Panc1 (cell line): ENCODE data around the gene FAM229A. TPM values are rescaled to one million over a fixed set of nuclear protein-coding genes. Genes with fewer than 3 reads are reported as not detected.

Experiments used
- ATAC-seq: fragments of 200-7000 bp; cut with Tn5 transposase; 2 replicates; pipeline ENCODE4 v1.9.1; 2020; ENCODE audit warnings: mild to moderate bottlenecking, moderate library complexity
- BruUV-seq: library from RNA; stranded (reverse); fragments of 400-500 nt; replicated peaks from 2 replicates; lab custom pipeline; 2021; lab: Mats Ljungman, UMichigan
- CTCF ChIA-PET: fragments of 300-600 bp; sonication (Branson Sonifier 250); formaldehyde crosslinking; loops from one replicate; lab custom pipeline; 2022; ENCODE audit warnings: antibody characterized with exemption; lab: Charles Lee
- POLR2A ChIA-PET: fragments of 300-600 bp; sonication (Branson Sonifier 250); formaldehyde crosslinking; loops from one replicate; lab custom pipeline; 2022; ENCODE audit warnings: antibody characterized with exemption; lab: Charles Lee
- DNase-seq: peaks from one replicate; pipeline ENCODE4 v3.0.0-alpha.2; 2010; ENCODE audit warnings: low read depth, low spot score
- H3K27ac ChIP-seq: 2 replicates; pipeline ENCODE4 v1.5.1; 2011; ENCODE audit warnings: mild to moderate bottlenecking, low read length, inconsistent platforms
- H3K27me3 ChIP-seq: fragments of 200-500 bp; sonication (Bioruptor generic); 2 replicates; pipeline ENCODE4 v1.6.0; 2014; ENCODE audit warnings: low read length, inconsistent platforms; ENCODE audit not compliant: control insufficient read depth, insufficient read depth
- H3K36me3 ChIP-seq: fragments of 200-500 bp; sonication (Bioruptor generic); 2 replicates; pipeline ENCODE4 v1.5.1; 2014; ENCODE audit warnings: inconsistent platforms, mild to moderate bottlenecking, low read length, moderate library complexity; ENCODE audit not compliant: control insufficient read depth, insufficient read depth
- H3K4me1 ChIP-seq: 2 replicates; pipeline ENCODE4 v1.5.1; 2011; ENCODE audit warnings: inconsistent platforms, mild to moderate bottlenecking, low read length, moderate library complexity; ENCODE audit not compliant: control insufficient read depth, insufficient read depth
- H3K4me3 ChIP-seq, 2 experiments: 2 replicates each; pipeline ENCODE4 v1.5.1; 2011 to 2012; ENCODE audit warnings: low read depth in 2 of 2, low read length in 2 of 2, mild to moderate bottlenecking in 2 of 2, inconsistent platforms in 1 of 2, moderate library complexity in 1 of 2
- H3K9me3 ChIP-seq: fragments of 200-500 bp; sonication (Bioruptor generic); 2 replicates; pipeline ENCODE4 v1.5.1; 2014; ENCODE audit warnings: low read depth, mild to moderate bottlenecking, inconsistent platforms, low read length, moderate library complexity; ENCODE audit not compliant: control insufficient read depth, insufficient read depth
- POLR2AphosphoS5 ChIP-seq: IDR thresholded peaks from 2 replicates; pipeline ENCODE4 v1.6.1; 2012; ENCODE audit warnings: mild to moderate bottlenecking, low read depth, low read length, moderate library complexity
- SIN3A ChIP-seq: IDR thresholded peaks from 2 replicates; pipeline ENCODE4 v1.6.1; 2012; ENCODE audit warnings: low read depth, mild to moderate bottlenecking, low read length, moderate library complexity, borderline replicate concordance; ENCODE audit not compliant: insufficient read depth
- TCF7L2 ChIP-seq: IDR thresholded peaks from 2 replicates; pipeline ENCODE4 v1.6.1; 2011; ENCODE audit warnings: mild to moderate bottlenecking, low read depth, low read length, inconsistent platforms
- in situ Hi-C: cut with HindIII; loops from 2 replicates; pipeline ENCODE4 v1.10.0; 2016; ENCODE audit warnings: low sequenced_read_pairs, low pct_unique_long_range_greater_than_20kb
- intact Hi-C: fragments of 100-400 bp; cut with micrococcal nuclease; formaldehyde crosslinking; loops from one replicate; pipeline ENCODE4 v1.10.0; 2022; ENCODE audit not compliant: unreplicated experiment
- total RNA-seq: library from RNA; stranded (reverse); gene quantifications from one replicate; pipeline ENCODE4 v1.2.1, GENCODE V29; 2021; ENCODE audit not compliant: unreplicated experiment
- TF ChIP-seq, protein P1 (sequence below): fragments of 450-650 bp; IDR thresholded peaks from 2 replicates; pipeline ENCODE4 v1.5.1; 2017; ENCODE audit warnings: mild to moderate bottlenecking
- TF ChIP-seq, protein P2 (sequence below), 2 experiments: IDR thresholded peaks; 2 replicates each; pipeline ENCODE4 v1.6.1; 2011 to 2012; ENCODE audit warnings: low read depth in 2 of 2, control low read depth in 1 of 2, low read length in 1 of 2, mild to moderate bottlenecking in 1 of 2, moderate library complexity in 1 of 2; ENCODE audit not compliant: insufficient read depth in 1 of 2

The FAM229A gene
- total RNA-seq, 1 experiment from 2014 or later: 6.7 TPM

DNA sequence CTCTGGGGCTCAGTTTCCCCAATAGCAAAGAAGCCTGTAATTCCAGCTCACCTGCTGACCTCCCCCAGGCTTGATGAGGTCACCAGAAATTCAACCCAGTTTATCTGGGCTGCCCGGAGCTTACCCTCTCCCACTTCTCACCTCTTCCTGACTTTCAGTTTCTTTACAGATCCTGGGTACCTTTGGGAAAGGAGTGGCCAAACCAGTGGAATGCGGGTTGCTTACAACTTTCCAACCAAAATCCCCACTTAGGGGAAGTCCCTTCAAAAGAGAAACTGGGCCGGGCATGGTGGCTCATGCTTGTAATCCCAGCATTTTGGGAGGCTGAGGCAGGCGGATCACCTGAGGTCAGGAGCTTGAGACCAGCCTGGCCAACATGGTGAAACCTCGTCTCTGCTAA lies 20.3 kb downstream of the FAM229A start:
- DNase-seq: no peak
- no peaks in the 10 kb centered on the region for H3K36me3 ChIP-seq
- ChIA-PET CTCF (no interaction called here), POLR2A (interaction anchor here (0.6 kb wide), 1 partner anchor 180 kb away, joined by 3 read pairs; no protein-coding TSS in a partner anchor)
- TF ChIP-seq, protein P1, sequence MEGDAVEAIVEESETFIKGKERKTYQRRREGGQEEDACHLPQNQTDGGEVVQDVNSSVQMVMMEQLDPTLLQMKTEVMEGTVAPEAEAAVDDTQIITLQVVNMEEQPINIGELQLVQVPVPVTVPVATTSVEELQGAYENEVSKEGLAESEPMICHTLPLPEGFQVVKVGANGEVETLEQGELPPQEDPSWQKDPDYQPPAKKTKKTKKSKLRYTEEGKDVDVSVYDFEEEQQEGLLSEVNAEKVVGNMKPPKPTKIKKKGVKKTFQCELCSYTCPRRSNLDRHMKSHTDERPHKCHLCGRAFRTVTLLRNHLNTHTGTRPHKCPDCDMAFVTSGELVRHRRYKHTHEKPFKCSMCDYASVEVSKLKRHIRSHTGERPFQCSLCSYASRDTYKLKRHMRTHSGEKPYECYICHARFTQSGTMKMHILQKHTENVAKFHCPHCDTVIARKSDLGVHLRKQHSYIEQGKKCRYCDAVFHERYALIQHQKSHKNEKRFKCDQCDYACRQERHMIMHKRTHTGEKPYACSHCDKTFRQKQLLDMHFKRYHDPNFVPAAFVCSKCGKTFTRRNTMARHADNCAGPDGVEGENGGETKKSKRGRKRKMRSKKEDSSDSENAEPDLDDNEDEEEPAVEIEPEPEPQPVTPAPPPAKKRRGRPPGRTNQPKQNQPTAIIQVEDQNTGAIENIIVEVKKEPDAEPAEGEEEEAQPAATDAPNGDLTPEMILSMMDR: no peak
- TF ChIP-seq SIN3A (no peak), POLR2AphosphoS5 (no peak), TCF7L2 (no peak)
- TF ChIP-seq, protein P2, sequence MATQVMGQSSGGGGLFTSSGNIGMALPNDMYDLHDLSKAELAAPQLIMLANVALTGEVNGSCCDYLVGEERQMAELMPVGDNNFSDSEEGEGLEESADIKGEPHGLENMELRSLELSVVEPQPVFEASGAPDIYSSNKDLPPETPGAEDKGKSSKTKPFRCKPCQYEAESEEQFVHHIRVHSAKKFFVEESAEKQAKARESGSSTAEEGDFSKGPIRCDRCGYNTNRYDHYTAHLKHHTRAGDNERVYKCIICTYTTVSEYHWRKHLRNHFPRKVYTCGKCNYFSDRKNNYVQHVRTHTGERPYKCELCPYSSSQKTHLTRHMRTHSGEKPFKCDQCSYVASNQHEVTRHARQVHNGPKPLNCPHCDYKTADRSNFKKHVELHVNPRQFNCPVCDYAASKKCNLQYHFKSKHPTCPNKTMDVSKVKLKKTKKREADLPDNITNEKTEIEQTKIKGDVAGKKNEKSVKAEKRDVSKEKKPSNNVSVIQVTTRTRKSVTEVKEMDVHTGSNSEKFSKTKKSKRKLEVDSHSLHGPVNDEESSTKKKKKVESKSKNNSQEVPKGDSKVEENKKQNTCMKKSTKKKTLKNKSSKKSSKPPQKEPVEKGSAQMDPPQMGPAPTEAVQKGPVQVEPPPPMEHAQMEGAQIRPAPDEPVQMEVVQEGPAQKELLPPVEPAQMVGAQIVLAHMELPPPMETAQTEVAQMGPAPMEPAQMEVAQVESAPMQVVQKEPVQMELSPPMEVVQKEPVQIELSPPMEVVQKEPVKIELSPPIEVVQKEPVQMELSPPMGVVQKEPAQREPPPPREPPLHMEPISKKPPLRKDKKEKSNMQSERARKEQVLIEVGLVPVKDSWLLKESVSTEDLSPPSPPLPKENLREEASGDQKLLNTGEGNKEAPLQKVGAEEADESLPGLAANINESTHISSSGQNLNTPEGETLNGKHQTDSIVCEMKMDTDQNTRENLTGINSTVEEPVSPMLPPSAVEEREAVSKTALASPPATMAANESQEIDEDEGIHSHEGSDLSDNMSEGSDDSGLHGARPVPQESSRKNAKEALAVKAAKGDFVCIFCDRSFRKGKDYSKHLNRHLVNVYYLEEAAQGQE (IDR thresholded peaks at IDR 0.05; ENCODE audit: insufficient read depth in 1 of 2, low read depth in 2 of 2, low read length in 1 of 2): no peak
- peaks cover 19% of the 10 kb centered on the region for H3K4me1 ChIP-seq
- intact Hi-C loops (no loop called here), in situ Hi-C loops (no loop called here)
- H3K27me3 ChIP-seq: no peaks in the 10 kb centered on the region
- H3K9me3 ChIP-seq: no peaks in the 10 kb centered on the region
- no peak overlapping the region for H3K27ac ChIP-seq
- no peak for ATAC-seq
- H3K4me3 ChIP-seq: no peak overlapping the region
- BruUV-seq: no TSS peak

DNA sequence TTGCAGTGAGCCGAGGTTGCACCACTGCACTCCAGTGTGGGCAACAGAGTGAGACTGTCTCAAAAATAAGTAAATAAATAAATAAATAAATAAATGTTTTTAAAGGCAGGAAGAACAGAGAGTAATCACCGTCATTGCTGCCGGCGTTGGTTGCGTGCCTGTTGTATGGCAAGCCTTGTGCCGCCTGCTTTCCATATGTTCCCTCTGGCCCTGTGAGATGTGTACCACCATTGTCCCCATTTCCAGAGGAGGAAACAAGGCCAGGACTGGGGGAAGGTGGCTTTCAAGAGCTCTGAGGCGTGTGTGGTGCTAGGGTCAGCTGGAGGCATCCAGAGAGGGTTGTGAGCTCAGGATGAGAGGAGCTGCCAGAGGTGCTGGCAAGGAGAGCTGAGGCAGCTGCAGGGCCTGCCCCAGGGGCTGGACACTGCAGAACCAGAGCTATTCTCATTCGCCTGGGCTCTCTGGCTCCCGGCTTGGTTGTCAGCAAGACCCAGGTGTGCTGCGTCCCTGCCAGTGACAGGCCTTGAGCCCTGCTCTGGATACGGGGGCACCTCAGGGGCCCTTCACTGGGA lies 21.0 kb downstream of the FAM229A start:
- ChIA-PET POLR2A (no interaction called here), CTCF (no interaction called here)
- Histone ChIP-seq H3K27me3 (no peaks in the 10 kb centered on the region), H3K9me3 (no peaks in the 10 kb centered on the region), H3K4me3 (no peak overlapping the region), H3K36me3 (no peaks in the 10 kb centered on the region), H3K4me1 (peaks cover 25% of the 10 kb centered on the region), H3K27ac (no peak overlapping the region)
- intact Hi-C loops: no loop called here
- DNase-seq: no peak
- BruUV-seq: no TSS peak
- TF ChIP-seq POLR2AphosphoS5 (no peak), TCF7L2 (no peak)
- TF ChIP-seq, protein P1: no peak
- no peak for ATAC-seq
- in situ Hi-C loops: no loop called here
